K562 (cell line): ENCODE results near the gene AIRE. TPM values are rescaled to one million over a fixed set of nuclear protein-coding genes. Genes with fewer than 3 reads are reported as not detected.

Experiments
- ATAC-seq: fragments of 200-7000 bp; cut with Tn5 transposase; 3 replicates; pipeline ENCODE4 v1.9.1; 2020; ENCODE audit warnings: moderate library complexity
- BruUV-seq: library from RNA; stranded (reverse); fragments of 400-500 nt; replicated peaks from 2 replicates; lab custom pipeline; 2021; lab: Mats Ljungman, UMichigan
- CTCF ChIA-PET: fragments of 300-600 bp; formaldehyde crosslinking; extraction: SDS; loops from one replicate; lab custom pipeline; 2021; ENCODE audit warnings: low intra/inter-chr PET ratio; lab: Yijun Ruan, JAX
- POLR2A ChIA-PET: fragments of 300-600, 350-650 bp; sonication (Branson Sonifier 250); formaldehyde crosslinking; extraction: SDS; loops from one replicate; lab custom pipeline; 2021; ENCODE audit warnings: antibody characterized with exemption, inconsistent platforms; lab: Yijun Ruan, JAX
- DNase-seq, 4 experiments: peaks; one replicate each; pipeline versions ENCODE4 v3.0.0 to v3.0.0-alpha.2; 2011 to 2018; ENCODE audit warnings: low spot score in 3 of 4, mixed read lengths in 3 of 4; ENCODE audit errors: extremely low read depth in 1 of 4
- FAIRE-seq: peaks from 2 replicates; lab custom pipeline; 2011; peaks lifted over from hg19 to GRCh38; lab: Jason Lieb, UNC
- H2AFZ ChIP-seq: 2 replicates; pipeline ENCODE4 v1.6.0; 2011; ENCODE audit warnings: low read depth, low read length, control low read depth, inconsistent platforms
- H3K27ac ChIP-seq: fragments of 200-600 bp; 3 replicates; pipeline ENCODE4 v1.8.0; 2011; ENCODE audit warnings: low read depth, mild to moderate bottlenecking, control low read depth, inconsistent platforms, low read length, moderate library complexity, mixed read lengths; ENCODE audit errors: extremely low read depth
- H3K27me3 ChIP-seq, 2 experiments: fragments of 300-600 bp in 1 of 2; 2 replicates in 1 of 2; 3 replicates in 1 of 2; pipeline versions ENCODE4 v1.6.0 to v1.8.0; 2011; ENCODE audit warnings: inconsistent platforms in 2 of 2, low read length in 2 of 2, mild to moderate bottlenecking in 1 of 2, mixed read lengths in 1 of 2, moderate library complexity in 1 of 2; ENCODE audit not compliant: control insufficient read depth in 2 of 2, insufficient read depth in 2 of 2
- H3K36me3 ChIP-seq: fragments of 300-600 bp; 3 replicates; pipeline ENCODE4 v1.8.0; 2011; ENCODE audit warnings: mild to moderate bottlenecking, low read length, inconsistent platforms; ENCODE audit not compliant: control insufficient read depth, insufficient read depth
- H3K4me1 ChIP-seq, 2 experiments: fragments of 200-600 bp in 1 of 2; replicated peaks in 1 of 2; 2 replicates in 1 of 2; 3 replicates in 1 of 2; pipeline versions ENCODE4 v1.5.1 to v1.8.0; 2011; ENCODE audit warnings: inconsistent platforms in 2 of 2, low read length in 2 of 2, mild to moderate bottlenecking in 1 of 2, mixed read lengths in 1 of 2, moderate library complexity in 1 of 2; ENCODE audit not compliant: control insufficient read depth in 2 of 2, insufficient read depth in 2 of 2
- H3K4me2 ChIP-seq: 2 replicates; pipeline ENCODE4 v1.6.1; 2011; ENCODE audit warnings: low read length, control low read depth, inconsistent platforms, mixed read lengths; ENCODE audit not compliant: insufficient read depth
- H3K4me3 ChIP-seq: fragments of 200-600 bp; sonication (generic), shearing (Covaris generic); 2 replicates; pipeline ENCODE4 v1.5.1; 2016; ENCODE audit warnings: control low read depth, inconsistent platforms
- H3K79me2 ChIP-seq: fragments of 200-600 bp; 3 replicates; pipeline ENCODE4 v1.8.0; 2011; ENCODE audit warnings: low read length, inconsistent platforms; ENCODE audit not compliant: control insufficient read depth, insufficient read depth
- H3K9ac ChIP-seq, 2 experiments: 2 replicates each; pipeline versions ENCODE4 v1.6.0 to v1.6.1; 2011; ENCODE audit warnings: low read depth in 2 of 2, low read length in 2 of 2, control low read depth in 1 of 2, inconsistent platforms in 1 of 2, mild to moderate bottlenecking in 1 of 2, mixed read lengths in 1 of 2; ENCODE audit not compliant: insufficient read depth in 1 of 2
- H3K9me1 ChIP-seq: one replicate; pipeline ENCODE4 v1.6.0; 2011; ENCODE audit warnings: inconsistent platforms, mild to moderate bottlenecking, low read length, moderate library complexity; ENCODE audit not compliant: control insufficient read depth, insufficient read depth
- H3K9me3 ChIP-seq: replicated peaks from 2 replicates; pipeline ENCODE4 v1.5.1; 2011; ENCODE audit warnings: low read depth, low read length, inconsistent platforms; ENCODE audit not compliant: control insufficient read depth, insufficient read depth
- H4K20me1 ChIP-seq: replicated peaks from 2 replicates; pipeline ENCODE4 v1.6.1; 2011; ENCODE audit warnings: low read length, inconsistent platforms, mixed read lengths; ENCODE audit not compliant: control insufficient read depth, insufficient read depth
- ATF3 ChIP-seq, 2 experiments: fragments of 450-650 bp in 1 of 2; sonication (generic) in 1 of 2; formaldehyde crosslinking in 1 of 2; IDR thresholded peaks in 1 of 2; conservative IDR thresholded peaks in 1 of 2; 2 replicates each; pipeline versions ENCODE4 v1.6.1 to v1.8.1; 2016 to 2023; ENCODE audit warnings: mild to moderate bottlenecking in 2 of 2, moderate library complexity in 2 of 2, inconsistent platforms in 1 of 2, missing genetic modification reagents in 1 of 2
- ELF2 ChIP-seq: fragments of 250-450 bp; sonication (Bioruptor Pico); IDR thresholded peaks from 2 replicates; pipeline ENCODE4 v1.5.0; 2021; ENCODE audit warnings: mild to moderate bottlenecking
- GABPB2 ChIP-seq: fragments of 250-450 bp; sonication (Bioruptor Pico); conservative IDR thresholded peaks from 2 replicates; pipeline ENCODE4 v1.5.1; 2021; ENCODE audit warnings: mild to moderate bottlenecking
- PHB ChIP-seq: fragments of 250-450 bp; sonication (Bioruptor Pico); IDR thresholded peaks from 2 replicates; pipeline ENCODE4 v1.5.0; 2021
- PML ChIP-seq: IDR thresholded peaks from 2 replicates; pipeline ENCODE4 v1.6.1; 2012; ENCODE audit warnings: low read length, inconsistent platforms
- RBM22 ChIP-seq: fragments of 200-400 bp; formaldehyde crosslinking; IDR thresholded peaks from 2 replicates; pipeline ENCODE4 v1.6.1; 2018; ENCODE audit warnings: low read length, low read depth; ENCODE audit not compliant: poor library complexity, severe bottlenecking
- RBM39 ChIP-seq: fragments of 200-400 bp; formaldehyde crosslinking; optimal IDR thresholded peaks from 2 replicates; pipeline ENCODE3; 2018; ENCODE audit warnings: low read depth, low read length
- TAF1 ChIP-seq: IDR thresholded peaks from 2 replicates; pipeline ENCODE4 v1.6.1; 2011; ENCODE audit warnings: mild to moderate bottlenecking, low read length, moderate library complexity; ENCODE audit not compliant: insufficient read depth, control insufficient read depth, severe bottlenecking; ENCODE audit errors: extremely low read depth
- TAF9B ChIP-seq: fragments of 450-650 bp; IDR thresholded peaks from 2 replicates; pipeline ENCODE4 v1.6.1; 2018; ENCODE audit warnings: mild to moderate bottlenecking; ENCODE audit not compliant: partially characterized antibody
- THAP12 ChIP-seq: fragments of 250-450 bp; sonication (Bioruptor Pico); IDR thresholded peaks from 2 replicates; pipeline ENCODE4 v1.9.0; 2021; ENCODE audit warnings: mild to moderate bottlenecking, inconsistent platforms
- ZBTB1 ChIP-seq: sonication (generic); formaldehyde crosslinking; IDR thresholded peaks from 2 replicates; pipeline ENCODE4 v1.8.1; 2023; ENCODE audit warnings: missing genetic modification reagents, low read depth, mild to moderate bottlenecking, borderline replicate concordance
- ZNF263 ChIP-seq: sonication (generic); formaldehyde crosslinking; IDR thresholded peaks from 2 replicates; pipeline ENCODE4 v1.8.0; 2022; ENCODE audit warnings: mild to moderate bottlenecking, missing genetic modification reagents, borderline replicate concordance
- ZNF79 ChIP-seq: fragments of 250-450 bp; sonication (Bioruptor Pico); IDR thresholded peaks from 2 replicates; pipeline ENCODE4 v1.4.0; 2020; ENCODE audit warnings: low read depth, mild to moderate bottlenecking, moderate library complexity
- WGBS: fragments of 100-300 bp; shearing (Covaris generic); methylation state at CpG from one replicate; pipeline ENCODE4 v1.1.6; 2016; ENCODE audit warnings: low coverage, mixed read lengths; ENCODE audit not compliant: insufficient coverage; ENCODE audit errors: missing lambda C conversion rate; 5-methylcytosine and 5-hydroxymethylcytosine counted together
- in situ Hi-C: fragments of 300-500 bp; cut with MboI; formaldehyde crosslinking; loops from 4 replicates; pipeline ENCODE4 v1.15.0; 2018; ENCODE audit warnings: inconsistent platforms, mixed read lengths
- intact Hi-C: fragments of 100-400 bp; cut with micrococcal nuclease; formaldehyde crosslinking; loops from 2 replicates; pipeline ENCODE4 v1.14.2; 2022
- polyA plus RNA-seq, 8 experiments: library from polyadenylated mRNA; depleted of rRNA in 4 of 8; stranded (reverse) in 5 of 8; unstranded in 3 of 8; fragments of >200 nt; fragmentation: Nextera tagmentation in 2 of 8; fragmentation: Illumina TruSeq in 1 of 8; extraction: Ambion mirVana in 2 of 8; extraction: Trizol in 1 of 8; gene quantifications; 2 replicates each; pipeline versions ENCODE4 v1.2.1 to v1.2.3, GENCODE V29; 2011 to 2014; ENCODE audit warnings: inconsistent platforms in 1 of 8, missing spikeins in 1 of 8
- total RNA-seq, 7 experiments: library from RNA; depleted of rRNA in 6 of 7; stranded (reverse); fragments of >200 nt in 6 of 7; fragmentation: Illumina TruSeq in 2 of 7; extraction: Trizol in 2 of 7; gene quantifications; 2 replicates each; pipeline versions ENCODE4 v1.2.1 to v1.2.3, GENCODE V29; 2011 to 2021; ENCODE audit warnings: low replicate concordance in 1 of 7

The AIRE gene
- total and polyA plus RNA-seq, 9 of the 15 experiments (the other 6 are each of a cell fraction or from before 2014, with no cell fraction given): 0.01 TPM; not detected in 8

- no peak for DNase-seq
- Histone ChIP-seq H3K79me2 (no peaks in the 10 kb centered on the region), H3K4me2 (no peak overlapping the region), H3K4me1 (peaks cover 0 to 22% of the 10 kb centered on the region in 2 experiments; a peak in 1 of 5 replicates), H3K27me3 (peaks cover 27 to 53% of the 10 kb centered on the region in 2 experiments; a peak in 4 of 5 replicates), H2AFZ (no peak overlapping the region), H3K27ac (no peak overlapping the region), H3K9me1 (no peaks in the 10 kb centered on the region), H4K20me1 (peaks cover 4% of the 10 kb centered on the region), H3K36me3 (no peaks in the 10 kb centered on the region), H3K9me3 (no peaks in the 10 kb centered on the region), H3K9ac (peak overlapping the region in 1 of 2 experiments; percentile 2; a peak in 1 of 4 replicates), H3K4me3 (no peak overlapping the region)
- CTCF ChIA-PET: no interaction called here
- intact Hi-C loops (no loop called here), in situ Hi-C loops (no loop called here)
- no peak for FAIRE-seq
- no peak for TF ChIP-seq GABPB2
- TF ChIP-seq ZNF79: no peak
- TF ChIP-seq TAF9B: no peak
- no peak for TF ChIP-seq THAP12 (CRISPR knock-in tag)
- no peak for TF ChIP-seq ELF2 (CRISPR knock-in tag)
- no peak for TF ChIP-seq RBM39
- TF ChIP-seq PHB (CRISPR knock-in tag): no peak
- no peak for TF ChIP-seq ZNF263 (CRISPR knock-in tag)
- no peak for TF ChIP-seq RBM22
- TF ChIP-seq TAF1: no peak
- no peak for TF ChIP-seq ATF3 (IDR thresholded peaks at IDR 0.05)
- TF ChIP-seq ATF3 (CRISPR knock-in tag; conservative IDR thresholded peaks at IDR 0.05): no peak
- no peak for TF ChIP-seq ZBTB1 (CRISPR knock-in tag)
- TF ChIP-seq PML: no peak
- POLR2A ChIA-PET: no interaction called here
- BruUV-seq: no TSS peak
- no peak for ATAC-seq
- WGBS: 12% methylated on average over 18 of the region's 18 CpGs
Observed at GRCh38 chr21:44271558-44272283, 14.0 kb upstream of the AIRE start.
